GM21447 (cell line): ENCODE measurements around the gene TRIP13.

Experiments used
- ATAC-seq: cut with Tn5 transposase; IDR thresholded peaks from one replicate; pipeline ENCODE4 v1.9.1; 2021; ENCODE audit not compliant: unreplicated experiment

TRIP13 gene

GRCh38 chr5:963673-964531 is 71.2 kb downstream of the TRIP13 start:
- peak; percentile 57 for ATAC-seq

- ATAC-seq = no peak
Observed at GRCh38 chr5:964821-965220, 72.1 kb downstream of the TRIP13 start.

- no peak for ATAC-seq
Observed at GRCh38 chr5:965604-966344, 73.1 kb downstream of the TRIP13 start.

DNA sequence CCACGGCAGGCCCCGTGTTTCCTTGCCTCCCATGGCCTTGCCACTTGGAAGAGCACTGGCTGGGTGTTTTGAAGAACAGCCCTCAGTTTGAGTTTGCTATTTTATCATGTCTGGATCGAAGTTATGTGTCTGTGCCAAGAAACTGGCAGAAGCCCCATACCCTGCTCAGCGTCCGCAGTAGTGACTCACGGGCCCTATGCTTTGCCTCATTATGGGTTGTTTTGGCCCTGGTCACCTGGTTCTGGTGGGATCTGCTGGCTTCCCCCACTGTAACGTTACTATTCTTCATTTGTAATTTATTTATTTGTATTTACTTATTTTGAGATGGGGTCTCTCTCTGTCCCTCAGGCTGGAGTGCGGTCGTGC is 73.6 kb downstream of the TRIP13 start:
- no peak for ATAC-seq

- no peak for ATAC-seq
Observed at GRCh38 chr5:966941-967340, 74.3 kb downstream of the TRIP13 start.
